Panc1 (cell line): ENCODE data around the gene PROK1. TPM values are rescaled to one million over a fixed set of nuclear protein-coding genes. Genes with fewer than 3 reads are reported as not detected.

Source experiments
- ATAC-seq: fragments of 200-7000 bp; cut with Tn5 transposase; 2 replicates; pipeline ENCODE4 v1.9.1; 2020; ENCODE audit warnings: mild to moderate bottlenecking, moderate library complexity
- BruUV-seq: library from RNA; stranded (reverse); fragments of 400-500 nt; replicated peaks from 2 replicates; lab custom pipeline; 2021; lab: Mats Ljungman, UMichigan
- CTCF ChIA-PET: fragments of 300-600 bp; sonication (Branson Sonifier 250); formaldehyde crosslinking; loops from one replicate; lab custom pipeline; 2022; ENCODE audit warnings: antibody characterized with exemption; lab: Charles Lee
- POLR2A ChIA-PET: fragments of 300-600 bp; sonication (Branson Sonifier 250); formaldehyde crosslinking; loops from one replicate; lab custom pipeline; 2022; ENCODE audit warnings: antibody characterized with exemption; lab: Charles Lee
- DNase-seq: peaks from one replicate; pipeline ENCODE4 v3.0.0-alpha.2; 2010; ENCODE audit warnings: low read depth, low spot score
- H3K27ac ChIP-seq: 2 replicates; pipeline ENCODE4 v1.5.1; 2011; ENCODE audit warnings: mild to moderate bottlenecking, low read length, inconsistent platforms
- H3K27me3 ChIP-seq: fragments of 200-500 bp; sonication (Bioruptor generic); 2 replicates; pipeline ENCODE4 v1.6.0; 2014; ENCODE audit warnings: low read length, inconsistent platforms; ENCODE audit not compliant: control insufficient read depth, insufficient read depth
- H3K36me3 ChIP-seq: fragments of 200-500 bp; sonication (Bioruptor generic); 2 replicates; pipeline ENCODE4 v1.5.1; 2014; ENCODE audit warnings: inconsistent platforms, mild to moderate bottlenecking, low read length, moderate library complexity; ENCODE audit not compliant: control insufficient read depth, insufficient read depth
- H3K4me1 ChIP-seq: 2 replicates; pipeline ENCODE4 v1.5.1; 2011; ENCODE audit warnings: inconsistent platforms, mild to moderate bottlenecking, low read length, moderate library complexity; ENCODE audit not compliant: control insufficient read depth, insufficient read depth
- H3K4me3 ChIP-seq, 2 experiments: 2 replicates each; pipeline ENCODE4 v1.5.1; 2011 to 2012; ENCODE audit warnings: low read depth in 2 of 2, low read length in 2 of 2, mild to moderate bottlenecking in 2 of 2, inconsistent platforms in 1 of 2, moderate library complexity in 1 of 2
- H3K9me3 ChIP-seq: fragments of 200-500 bp; sonication (Bioruptor generic); 2 replicates; pipeline ENCODE4 v1.5.1; 2014; ENCODE audit warnings: low read depth, mild to moderate bottlenecking, inconsistent platforms, low read length, moderate library complexity; ENCODE audit not compliant: control insufficient read depth, insufficient read depth
- POLR2AphosphoS5 ChIP-seq: IDR thresholded peaks from 2 replicates; pipeline ENCODE4 v1.6.1; 2012; ENCODE audit warnings: mild to moderate bottlenecking, low read depth, low read length, moderate library complexity
- REST ChIP-seq, 2 experiments: IDR thresholded peaks; 2 replicates each; pipeline ENCODE4 v1.6.1; 2011 to 2012; ENCODE audit warnings: low read depth in 2 of 2, control low read depth in 1 of 2, low read length in 1 of 2, mild to moderate bottlenecking in 1 of 2, moderate library complexity in 1 of 2; ENCODE audit not compliant: insufficient read depth in 1 of 2
- SIN3A ChIP-seq: IDR thresholded peaks from 2 replicates; pipeline ENCODE4 v1.6.1; 2012; ENCODE audit warnings: low read depth, mild to moderate bottlenecking, low read length, moderate library complexity, borderline replicate concordance; ENCODE audit not compliant: insufficient read depth
- TCF7L2 ChIP-seq: IDR thresholded peaks from 2 replicates; pipeline ENCODE4 v1.6.1; 2011; ENCODE audit warnings: mild to moderate bottlenecking, low read depth, low read length, inconsistent platforms
- in situ Hi-C: cut with HindIII; loops from 2 replicates; pipeline ENCODE4 v1.10.0; 2016; ENCODE audit warnings: low sequenced_read_pairs, low pct_unique_long_range_greater_than_20kb
- intact Hi-C: fragments of 100-400 bp; cut with micrococcal nuclease; formaldehyde crosslinking; loops from one replicate; pipeline ENCODE4 v1.10.0; 2022; ENCODE audit not compliant: unreplicated experiment
- total RNA-seq: library from RNA; stranded (reverse); gene quantifications from one replicate; pipeline ENCODE4 v1.2.1, GENCODE V29; 2021; ENCODE audit not compliant: unreplicated experiment
- TF ChIP-seq, protein P1 (sequence below): fragments of 450-650 bp; IDR thresholded peaks from 2 replicates; pipeline ENCODE4 v1.5.1; 2017; ENCODE audit warnings: mild to moderate bottlenecking

The PROK1 gene
- total RNA-seq, 1 experiment from 2014 or later = not detected

- intact Hi-C loops = loop anchor here (2.0 to 10.0 kb wide), 4 partner anchors 37 to 254 kb away; no protein-coding TSS in a partner anchor
- POLR2A ChIA-PET = no interaction called here
- no peak for TF ChIP-seq REST (IDR thresholded peaks at IDR 0.05; ENCODE audit: insufficient read depth in 1 of 2, low read depth in 2 of 2, low read length in 1 of 2)
- TF ChIP-seq, protein P1, sequence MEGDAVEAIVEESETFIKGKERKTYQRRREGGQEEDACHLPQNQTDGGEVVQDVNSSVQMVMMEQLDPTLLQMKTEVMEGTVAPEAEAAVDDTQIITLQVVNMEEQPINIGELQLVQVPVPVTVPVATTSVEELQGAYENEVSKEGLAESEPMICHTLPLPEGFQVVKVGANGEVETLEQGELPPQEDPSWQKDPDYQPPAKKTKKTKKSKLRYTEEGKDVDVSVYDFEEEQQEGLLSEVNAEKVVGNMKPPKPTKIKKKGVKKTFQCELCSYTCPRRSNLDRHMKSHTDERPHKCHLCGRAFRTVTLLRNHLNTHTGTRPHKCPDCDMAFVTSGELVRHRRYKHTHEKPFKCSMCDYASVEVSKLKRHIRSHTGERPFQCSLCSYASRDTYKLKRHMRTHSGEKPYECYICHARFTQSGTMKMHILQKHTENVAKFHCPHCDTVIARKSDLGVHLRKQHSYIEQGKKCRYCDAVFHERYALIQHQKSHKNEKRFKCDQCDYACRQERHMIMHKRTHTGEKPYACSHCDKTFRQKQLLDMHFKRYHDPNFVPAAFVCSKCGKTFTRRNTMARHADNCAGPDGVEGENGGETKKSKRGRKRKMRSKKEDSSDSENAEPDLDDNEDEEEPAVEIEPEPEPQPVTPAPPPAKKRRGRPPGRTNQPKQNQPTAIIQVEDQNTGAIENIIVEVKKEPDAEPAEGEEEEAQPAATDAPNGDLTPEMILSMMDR = peak; percentile 85
- ATAC-seq (peak; percentile 89), DNase-seq (peak; percentile 75)
- in situ Hi-C loops = no loop called here
- H3K9me3 ChIP-seq = no peaks in the 10 kb centered on the region
- H3K27ac ChIP-seq = no peak overlapping the region
- no peaks in the 10 kb centered on the region for H3K36me3 ChIP-seq
- CTCF ChIA-PET = interaction anchor here (0.5 to 2.4 kb wide), 11 partner anchors 9 to 373 kb away, joined by 3 to 16 read pairs (median 4); partner anchors contain the start of gene KCNC4
- no peaks in the 10 kb centered on the region for H3K27me3 ChIP-seq
- no TSS peak for BruUV-seq
- H3K4me3 ChIP-seq = no peak overlapping the region
- no peaks in the 10 kb centered on the region; the same call in 1 of the 2 replicates for H3K4me1 ChIP-seq
These were observed 9.6 kb downstream of the PROK1 start for GRCh38 chr1:110460253-110461220.

DNA sequence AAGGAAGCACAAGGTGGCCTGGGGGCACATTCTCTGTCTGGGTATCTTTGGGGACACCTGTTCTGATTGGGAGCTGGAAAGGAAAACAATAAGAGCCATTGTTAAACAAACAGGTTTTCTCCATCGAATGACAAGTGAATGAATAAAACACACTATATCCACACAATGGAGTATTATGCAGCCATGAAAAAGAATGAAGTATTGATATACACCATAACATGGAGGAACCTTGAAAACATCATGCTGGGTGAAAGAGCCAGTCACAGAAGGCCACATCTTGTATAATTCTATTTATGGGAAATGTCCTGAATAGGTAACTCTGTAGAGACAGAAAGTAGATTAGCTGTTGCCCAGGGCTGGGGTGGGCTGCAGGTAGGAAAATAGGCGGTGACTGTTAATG lies 11.1 kb downstream of the PROK1 start:
- Histone ChIP-seq H3K9me3 (no peaks in the 10 kb centered on the region), H3K27ac (no peak overlapping the region), H3K4me3 (no peak overlapping the region), H3K4me1 (no peaks in the 10 kb centered on the region; the same call in 1 of the 2 replicates), H3K27me3 (no peaks in the 10 kb centered on the region), H3K36me3 (no peaks in the 10 kb centered on the region)
- ChIA-PET CTCF (interaction anchor here (1.2 kb wide), 1 partner anchor 255 kb away, joined by 3 read pairs; no protein-coding TSS in a partner anchor), POLR2A (no interaction called here)
- DNase-seq = no peak
- TF ChIP-seq POLR2AphosphoS5 = no peak
- TF ChIP-seq, protein P1 = no peak
- no peak for TF ChIP-seq SIN3A
- TF ChIP-seq TCF7L2 = no peak
- TF ChIP-seq REST (IDR thresholded peaks at IDR 0.05; ENCODE audit: insufficient read depth in 1 of 2, low read depth in 2 of 2, low read length in 1 of 2) = no peak
- intact Hi-C loops = loop anchor here (5.0 to 10.0 kb wide), 2 partner anchors 35 to 147 kb away; no protein-coding TSS in a partner anchor
- in situ Hi-C loops = no loop called here
- BruUV-seq = no TSS peak
- no peak for ATAC-seq
